HepG2 (cell line): ENCODE measurements around the gene SHISA5. TPM values are rescaled to one million over a fixed set of nuclear protein-coding genes. Genes with fewer than 3 reads are reported as not detected.

ENCODE experiments used
- GABPB1 ChIP-seq: IDR thresholded peaks from 2 replicates; pipeline ENCODE4 v1.6.1; 2016; ENCODE audit warnings: mild to moderate bottlenecking, missing genetic modification reagents, moderate library complexity, missing compliant biosample characterization
- HMG20A ChIP-seq: IDR thresholded peaks from 2 replicates; pipeline ENCODE4 v1.6.1; 2016; ENCODE audit warnings: borderline replicate concordance
- ISL2 ChIP-seq: sonication (generic); formaldehyde crosslinking; IDR thresholded peaks from 2 replicates; pipeline ENCODE4 v1.5.0; 2020; ENCODE audit warnings: missing genetic modification reagents
- MED13 ChIP-seq: sonication (generic); formaldehyde crosslinking; IDR thresholded peaks from 2 replicates; pipeline ENCODE4 v1.5.0; 2020; ENCODE audit warnings: missing genetic modification reagents
- MTF1 ChIP-seq: sonication (generic); formaldehyde crosslinking; IDR thresholded peaks from 2 replicates; pipeline ENCODE4 v1.5.0; 2020; ENCODE audit warnings: missing genetic modification reagents
- PHF20 ChIP-seq: sonication (generic); formaldehyde crosslinking; IDR thresholded peaks from 2 replicates; pipeline ENCODE4 v1.5.0; 2020; ENCODE audit warnings: mild to moderate bottlenecking, missing genetic modification reagents
- SIN3A ChIP-seq: IDR thresholded peaks from 2 replicates; pipeline ENCODE4 v1.6.1; 2011; ENCODE audit warnings: low read depth, mild to moderate bottlenecking, control low read depth, low read length, borderline replicate concordance
- SMAD3 ChIP-seq: sonication (generic); formaldehyde crosslinking; IDR thresholded peaks from 2 replicates; pipeline ENCODE4 v1.4.0; 2020; ENCODE audit warnings: missing genetic modification reagents
- SOX6 ChIP-seq, 2 experiments: fragments of 450-650 bp in 1 of 2; sonication (generic) in 1 of 2; formaldehyde crosslinking in 1 of 2; IDR thresholded peaks; 2 replicates each; pipeline versions ENCODE4 v1.4.0 to v1.6.1; 2017 to 2020; ENCODE audit warnings: antibody characterized with exemption in 1 of 2, mild to moderate bottlenecking in 1 of 2, missing genetic modification reagents in 1 of 2
- TFDP1 ChIP-seq: IDR thresholded peaks from 2 replicates; pipeline ENCODE4 v1.6.1; 2016; ENCODE audit warnings: missing compliant biosample characterization, missing genetic modification reagents, borderline replicate concordance
- ZBTB34 ChIP-seq: sonication (generic); formaldehyde crosslinking; IDR thresholded peaks from 2 replicates; pipeline ENCODE4 v1.8.0; 2022; ENCODE audit warnings: mild to moderate bottlenecking, missing genetic modification reagents
- ZNF280B ChIP-seq: sonication (generic); formaldehyde crosslinking; IDR thresholded peaks from 2 replicates; pipeline ENCODE4 v1.5.0; 2020; ENCODE audit warnings: missing genetic modification reagents, mild to moderate bottlenecking, borderline replicate concordance
- ZNF318 ChIP-seq: sonication (generic); formaldehyde crosslinking; IDR thresholded peaks from 2 replicates; pipeline ENCODE4 v1.4.0; 2020; ENCODE audit warnings: mild to moderate bottlenecking, missing genetic modification reagents
- polyA plus RNA-seq, 8 experiments: library from polyadenylated mRNA; depleted of rRNA in 3 of 8; stranded (reverse) in 7 of 8; unstranded in 1 of 8; fragments of >200 nt; fragmentation: Illumina TruSeq in 4 of 8; extraction: Trizol in 4 of 8; gene quantifications; 2 replicates each; pipeline versions ENCODE4 v1.2.1 to v1.2.3, GENCODE V29; 2011 to 2016; ENCODE audit warnings: low read depth in 4 of 8, missing spikeins in 1 of 8, mixed read lengths in 1 of 8; ENCODE audit not compliant: insufficient read depth in 1 of 8
- total RNA-seq, 5 experiments: library from RNA; depleted of rRNA; stranded (reverse); fragments of >200 nt; fragmentation: Illumina TruSeq; extraction: Trizol; gene quantifications; 2 replicates each; pipeline ENCODE4 v1.2.3, GENCODE V29; 2016; ENCODE audit warnings: low read depth in 1 of 5

The SHISA5 gene
- total and polyA plus RNA-seq, 2 of the 13 experiments (the other 11 are each of a cell fraction or from before 2014, with no cell fraction given) = 75.8 to 91.4 TPM

- TF ChIP-seq PHF20 (CRISPR knock-in tag) (0 out of 2 replicates have a peak, but pooled peaks have one; percentile 30), ZNF318 (CRISPR knock-in tag) (no peak), SIN3A (peak; percentile 54; the same call in 1 of the 2 replicates), ZBTB34 (CRISPR knock-in tag) (peak; percentile 80), MTF1 (CRISPR knock-in tag) (no peak), SOX6 (IDR thresholded peaks at IDR 0.05) (no peak), SOX6 (CRISPR knock-in tag; IDR thresholded peaks at IDR 0.05) (peak; percentile 85), GABPB1 (CRISPR knock-in tag) (peak; percentile 46), SMAD3 (CRISPR knock-in tag) (0 out of 2 replicates have a peak, but pooled peaks have one; percentile 47), TFDP1 (peak; percentile 35; the same call in 1 of the 2 replicates), MED13 (CRISPR knock-in tag) (peak; percentile 88; the same call in 1 of the 2 replicates), ZNF280B (0 out of 2 replicates have a peak, but pooled peaks have one; percentile 21), HMG20A (CRISPR knock-in tag) (peak; percentile 85), ISL2 (CRISPR knock-in tag) (peak; percentile 84)
Observed at GRCh38 chr3:48431224-48432029, 72.5 kb downstream of the SHISA5 start (continued).
